GM04504 (cell line): ENCODE measurements around the gene TIMM13.
"Not testable (repeated sequence)": the region's sequence is repeated elsewhere in the genome, so short reads cannot be mapped to it uniquely, and the experiment has no call there.

Experiments
- DNase-seq: peaks from one replicate; pipeline ENCODE4 v3.0.0-alpha.2; 2012; ENCODE audit warnings: low read depth

TIMM13 gene

GRCh38 chr19:2415281-2415972 lies 12.0 kb downstream of the TIMM13 start:
- no peak for DNase-seq

DNA sequence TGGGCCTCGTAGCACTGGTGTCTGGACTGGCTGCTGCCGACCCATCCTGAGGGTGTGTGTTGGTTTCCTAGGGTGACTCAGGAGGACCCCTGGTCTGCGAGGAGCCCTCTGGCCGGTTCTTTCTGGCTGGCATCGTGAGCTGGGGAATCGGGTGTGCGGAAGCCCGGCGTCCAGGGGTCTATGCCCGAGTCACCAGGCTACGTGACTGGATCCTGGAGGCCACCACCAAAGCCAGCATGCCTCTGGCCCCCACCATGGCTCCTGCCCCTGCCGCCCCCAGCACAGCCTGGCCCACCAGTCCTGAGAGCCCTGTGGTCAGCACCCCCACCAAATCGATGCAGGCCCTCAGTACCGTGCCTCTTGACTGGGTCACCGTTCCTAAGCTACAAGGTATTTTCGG lies 13.8 kb downstream of the TIMM13 start:
- no peak for DNase-seq

- DNase-seq, result no peak
These were observed 14.2 kb downstream of the TIMM13 start for GRCh38 chr19:2413159-2413558.

DNA sequence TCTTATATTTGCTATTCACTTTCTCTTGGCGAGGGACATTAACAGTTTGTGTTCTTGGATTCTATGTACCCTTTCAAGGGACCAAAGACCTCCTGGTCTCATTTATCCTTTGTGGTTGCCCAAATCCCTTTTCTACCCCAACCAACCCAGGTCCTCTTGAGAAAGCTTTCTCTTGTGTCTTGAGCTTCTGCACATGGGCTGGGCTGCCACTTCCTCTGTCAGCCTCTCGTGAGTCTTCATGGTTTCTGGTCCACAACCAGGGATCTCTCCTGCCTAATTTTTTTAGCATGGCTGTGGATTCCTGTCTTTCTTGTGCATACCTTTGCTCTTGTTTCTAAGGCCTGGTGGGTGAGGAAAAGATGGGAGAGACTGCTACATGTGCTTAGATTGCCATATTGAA lies 14.9 kb downstream of the TIMM13 start:
- no peak for DNase-seq

GRCh38 chr19:2411709-2412108 lies 15.7 kb downstream of the TIMM13 start:
- no peak for DNase-seq

GRCh38 chr19:2410023-2410422 lies 17.4 kb downstream of the TIMM13 start:
- no peak for DNase-seq

GRCh38 chr19:2409352-2409912 lies 18.0 kb downstream of the TIMM13 start:
- no peak for DNase-seq

- no peak for DNase-seq
These were observed 19.1 kb downstream of the TIMM13 start for GRCh38 chr19:2408247-2408646.

GRCh38 chr19:2399582-2399981 lies 27.8 kb downstream of the TIMM13 start:
- no peak for DNase-seq

GRCh38 chr19:2398735-2399305 lies 28.6 kb downstream of the TIMM13 start:
- DNase-seq, result no peak

DNA sequence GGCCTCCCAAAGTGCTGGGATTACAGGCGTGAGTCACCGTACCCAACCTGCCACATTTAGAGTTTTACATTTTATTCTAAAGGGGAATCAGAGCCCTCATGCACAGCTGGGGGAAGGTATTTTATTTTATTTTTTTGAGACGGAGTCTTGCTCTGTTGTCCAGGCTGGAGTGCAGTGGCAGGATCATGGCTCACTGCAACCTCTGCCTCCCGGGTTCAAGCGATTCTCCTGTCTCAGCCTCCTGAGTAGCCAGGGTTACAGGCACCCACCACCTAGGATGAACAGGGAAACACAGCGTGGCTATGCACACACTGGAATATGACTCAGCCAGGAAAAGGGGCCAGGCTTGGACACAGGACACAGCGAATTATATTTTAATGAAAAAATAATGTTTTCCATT lies 30.2 kb downstream of the TIMM13 start:
- not testable (repeated sequence) for DNase-seq

DNA sequence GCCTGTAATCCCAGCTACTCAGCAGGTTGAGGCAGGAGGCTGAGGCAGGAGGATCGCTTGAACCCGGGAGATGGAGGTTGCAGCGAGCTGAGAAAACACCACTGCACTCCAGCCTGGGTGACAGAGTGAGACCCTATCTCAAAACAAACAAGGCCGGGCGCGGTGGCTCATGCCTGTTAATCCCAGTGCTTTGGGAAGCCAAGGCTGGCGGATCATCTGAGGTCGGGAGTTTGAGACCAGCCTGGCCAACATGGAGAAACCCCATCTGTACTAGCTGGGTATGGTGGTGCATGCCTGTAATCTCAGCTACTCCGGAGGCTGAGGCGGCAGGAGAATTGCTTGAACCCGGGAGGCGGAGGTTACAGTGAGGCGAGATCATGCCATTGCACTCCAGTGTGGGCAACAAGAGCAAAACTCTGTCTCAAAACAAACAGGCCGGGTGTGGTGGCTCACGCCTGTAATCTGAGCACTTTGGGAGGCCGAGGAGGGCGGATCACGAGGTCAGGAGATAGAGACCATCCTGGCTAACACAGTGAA lies 32.0 kb downstream of the TIMM13 start:
- DNase-seq, result not testable (repeated sequence)

DNA sequence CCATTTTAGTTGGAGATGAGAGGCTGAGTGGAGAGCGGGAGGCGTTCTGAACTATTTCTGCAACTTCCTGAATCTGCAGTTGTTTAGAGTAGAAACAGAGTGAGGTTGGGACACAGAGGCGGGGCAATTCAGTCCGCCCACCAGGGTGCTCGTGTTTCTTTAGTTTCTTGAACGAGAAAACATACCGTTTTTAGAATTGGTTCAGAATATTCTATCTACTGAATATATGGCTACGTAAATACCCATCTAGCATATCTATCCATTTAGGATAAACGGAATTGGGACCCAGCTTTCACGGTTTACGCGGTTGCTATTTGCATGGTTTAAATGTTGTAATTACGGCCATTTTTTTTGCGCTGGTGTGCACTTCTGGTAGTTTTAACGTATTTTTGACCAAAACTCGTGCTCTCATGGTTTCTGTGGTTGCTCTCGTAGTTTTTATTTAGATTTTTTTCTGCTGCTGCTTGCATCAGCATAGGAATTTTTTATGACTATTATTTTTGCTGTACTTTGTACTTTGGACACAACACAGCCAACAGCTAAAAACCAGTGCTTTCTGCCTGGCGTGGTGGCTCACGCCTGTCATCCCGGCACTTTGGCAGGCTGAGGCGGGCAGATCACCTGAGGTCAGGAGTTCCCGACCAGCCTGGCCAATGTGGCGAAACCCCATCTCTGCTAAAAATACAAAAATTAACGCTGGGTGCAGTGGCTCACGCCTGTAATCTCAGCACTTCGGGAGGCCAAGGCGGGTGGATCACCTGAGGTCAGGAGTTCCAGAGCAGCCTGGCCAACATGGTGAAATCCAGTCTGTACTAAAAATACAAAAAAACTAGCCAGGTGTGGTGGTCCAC lies 32.7 kb downstream of the TIMM13 start:
- no peak for DNase-seq

DNA sequence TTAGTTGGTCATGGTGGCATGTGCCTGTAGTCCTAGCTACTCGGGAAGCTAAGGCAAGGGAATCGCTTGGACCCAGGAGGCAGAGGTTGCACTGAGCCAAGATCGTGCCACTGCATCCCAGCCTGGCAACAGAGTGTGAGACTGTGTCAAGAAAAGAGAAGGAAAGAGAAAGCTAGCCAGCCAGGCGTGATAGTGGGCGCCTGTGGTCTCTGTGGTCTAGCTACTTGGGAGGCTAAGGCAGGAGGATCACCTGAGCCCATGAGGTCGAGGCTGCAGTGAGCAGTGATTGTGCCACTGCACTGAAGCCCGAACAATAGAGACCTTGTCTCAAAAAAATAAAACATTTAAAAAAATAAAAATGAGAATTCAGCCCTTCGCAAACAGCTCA lies 33.3 kb downstream of the TIMM13 start:
- no peak for DNase-seq

GRCh38 chr19:2392899-2393298 lies 34.5 kb downstream of the TIMM13 start:
- not testable (repeated sequence) for DNase-seq

DNA sequence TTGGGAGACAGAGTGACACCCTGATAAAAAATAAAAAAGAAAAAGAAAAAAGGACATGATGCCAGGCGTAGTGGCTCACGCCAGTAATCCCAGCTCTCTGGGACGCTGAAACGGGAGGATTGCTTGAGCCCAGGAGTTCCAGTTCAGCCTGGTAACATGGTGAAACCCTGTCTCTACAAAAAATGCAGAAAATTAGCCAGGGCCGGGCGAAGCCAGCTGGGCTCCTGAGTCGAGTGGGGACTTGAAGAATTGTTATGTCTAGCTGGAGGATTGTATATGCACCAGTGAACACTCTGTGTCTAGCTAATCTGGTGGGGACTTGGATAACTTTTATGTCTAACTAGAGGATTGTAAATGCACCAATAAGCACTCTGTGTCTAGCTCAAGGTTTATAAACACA lies 35.0 kb downstream of the TIMM13 start:
- no peak for DNase-seq

- DNase-seq, result peak; percentile 50
These were observed 36.2 kb downstream of the TIMM13 start for GRCh38 chr19:2391118-2391725.

- DNase-seq, result no peak
These were observed 37.8 kb downstream of the TIMM13 start for GRCh38 chr19:2389594-2389993.

GRCh38 chr19:2387367-2388288 lies 39.8 kb downstream of the TIMM13 start:
- no peak for DNase-seq

DNA sequence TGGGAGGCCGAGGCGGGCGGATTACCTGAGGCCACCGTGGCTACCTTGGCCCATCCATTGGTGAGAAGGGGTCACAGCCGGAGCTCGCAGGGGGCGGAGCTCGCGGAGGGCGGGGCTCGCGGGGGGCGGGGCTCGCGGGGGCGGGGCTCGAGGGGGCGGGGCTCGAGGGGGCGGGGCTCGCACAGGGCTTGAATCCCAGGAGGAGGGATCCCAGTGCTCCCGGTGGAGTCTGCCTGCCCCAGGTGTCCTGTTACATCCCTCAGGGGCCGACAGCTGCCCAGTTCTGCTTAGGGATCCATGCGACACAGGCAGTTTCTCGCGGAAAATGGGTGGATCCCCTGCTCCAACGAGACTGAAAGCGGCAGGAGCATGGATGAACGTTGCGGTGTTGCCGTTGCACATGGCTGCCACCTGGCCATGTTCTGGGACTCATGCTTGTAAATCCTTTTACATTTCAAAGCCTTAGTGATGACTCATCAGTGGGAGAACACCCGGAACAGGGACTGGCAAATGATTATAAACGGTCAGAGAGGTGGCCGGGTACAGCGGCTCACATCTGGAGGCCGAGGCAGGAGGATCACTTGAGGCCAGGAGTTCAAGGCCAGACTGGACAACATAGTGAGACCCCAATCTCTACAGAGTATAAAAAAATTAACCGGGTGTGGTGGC lies 42.2 kb downstream of the TIMM13 start:
- DNase-seq, result peak; percentile 82
